Neural cell (in vitro differentiated cells): ENCODE data around the gene TUBGCP2.

Source experiments
- CTCF ChIP-seq: fragments of 450-650 bp; IDR thresholded peaks from 2 replicates; pipeline ENCODE4 v1.5.1; 2014; ENCODE audit warnings: antibody characterized with exemption, mild to moderate bottlenecking, moderate library complexity; ENCODE audit not compliant: poor library complexity, severe bottlenecking
- EZH2 ChIP-seq: fragments of 200-600, 300-800 bp; shearing (Covaris generic), sonication (generic); IDR thresholded peaks from 2 replicates; pipeline ENCODE4 v1.6.1; 2014; ENCODE audit warnings: antibody characterized with exemption, low read length, borderline replicate concordance, mild to moderate bottlenecking; ENCODE audit not compliant: insufficient read depth, poor library complexity, severe bottlenecking
- POLR2AphosphoS5 ChIP-seq: IDR thresholded peaks from 2 replicates; pipeline ENCODE4 v1.6.1; 2012
- RAD21 ChIP-seq: fragments of 450-650 bp; conservative IDR thresholded peaks from 2 replicates; pipeline ENCODE4 v1.6.1; 2014; ENCODE audit warnings: antibody characterized with exemption, mild to moderate bottlenecking, moderate library complexity
- REST ChIP-seq: IDR thresholded peaks from 2 replicates; pipeline ENCODE4 v1.6.1; 2012; ENCODE audit warnings: borderline replicate concordance
- SMC3 ChIP-seq: fragments of 450-650 bp; conservative IDR thresholded peaks from 2 replicates; pipeline ENCODE4 v1.6.1; 2014; ENCODE audit warnings: antibody characterized with exemption, mild to moderate bottlenecking, moderate library complexity; ENCODE audit not compliant: poor library complexity
- TAF1 ChIP-seq: IDR thresholded peaks from 2 replicates; pipeline ENCODE4 v1.6.1; 2012; ENCODE audit warnings: low read depth

- TF ChIP-seq EZH2 (no peak), SMC3 (no peak), TAF1 (no peak), RAD21 (no peak), CTCF (no peak), POLR2AphosphoS5 (no peak), REST (no peak)
Observed at GRCh38 chr10:133299738-133300137, 8.9 kb downstream of the TUBGCP2 start.
